Karpas-422 (cell line): Measurements from ENCODE around the gene KCNK6. TPM values are rescaled to one million over a fixed set of nuclear protein-coding genes. Genes with fewer than 3 reads are reported as not detected.

Experiments
- DNase-seq: peaks from one replicate; pipeline ENCODE4 v3.0.0-alpha.2; 2015
- H2AFZ ChIP-seq: fragments of 200-600 bp; sonication (generic); 2 replicates; pipeline ENCODE4 v1.6.1; 2014; ENCODE audit warnings: antibody characterized with exemption, low read length, mixed read lengths
- H3K27ac ChIP-seq: fragments of 200-600 bp; sonication (generic); 2 replicates; pipeline ENCODE4 v1.5.1; 2014; ENCODE audit warnings: mild to moderate bottlenecking, low read length, moderate library complexity
- H3K27me3 ChIP-seq: fragments of 200-600 bp; sonication (generic); 2 replicates; pipeline ENCODE4 v1.6.1; 2014; ENCODE audit warnings: low read length, mixed read lengths
- H3K36me3 ChIP-seq: fragments of 200-600 bp; sonication (generic); 2 replicates; pipeline ENCODE4 v1.6.1; 2014; ENCODE audit warnings: low read length, mixed read lengths; ENCODE audit not compliant: insufficient read depth
- H3K4me1 ChIP-seq: fragments of 200-600 bp; sonication (generic); 2 replicates; pipeline ENCODE4 v1.6.1; 2014; ENCODE audit warnings: mild to moderate bottlenecking, low read length, mixed read lengths
- H3K4me2 ChIP-seq: fragments of 200-600 bp; sonication (generic); 2 replicates; pipeline ENCODE4 v1.6.1; 2014; ENCODE audit warnings: low read length, low read depth, mild to moderate bottlenecking; ENCODE audit not compliant: poor library complexity, severe bottlenecking
- H3K4me3 ChIP-seq: fragments of 200-600 bp; sonication (generic); 2 replicates; pipeline ENCODE4 v1.5.1; 2014; ENCODE audit warnings: mild to moderate bottlenecking, antibody characterized with exemption, low read length, mixed read lengths
- H3K79me2 ChIP-seq: fragments of 200-600 bp; sonication (generic); 2 replicates; pipeline ENCODE4 v1.6.1; 2014; ENCODE audit warnings: mild to moderate bottlenecking, low read length, mixed read lengths
- H3K9ac ChIP-seq: fragments of 200-600 bp; sonication (generic); 2 replicates; pipeline ENCODE4 v1.6.0; 2014; ENCODE audit warnings: low read length
- H3K9me2 ChIP-seq: fragments of 200-600 bp; sonication (generic), shearing (Covaris generic); replicated peaks from 2 replicates; pipeline ENCODE4 v1.6.0; 2014; ENCODE audit warnings: mild to moderate bottlenecking, low read length, moderate library complexity; ENCODE audit not compliant: insufficient read depth
- H3K9me3 ChIP-seq: fragments of 300-700, 200-600 bp; sonication (generic); 2 replicates; pipeline ENCODE4 v1.6.1; 2014; ENCODE audit warnings: low read length, mixed read lengths
- H4K20me1 ChIP-seq: fragments of 200-600 bp; sonication (generic); 2 replicates; pipeline ENCODE4 v1.6.1; 2014; ENCODE audit warnings: mild to moderate bottlenecking, antibody characterized with exemption, low read length, low read depth; ENCODE audit not compliant: insufficient read depth
- total RNA-seq: library from RNA; depleted of rRNA; stranded (reverse); fragments of >200 nt; shearing (Covaris generic); gene quantifications from 2 replicates; pipeline ENCODE4 v1.2.3, GENCODE V29; 2014; ENCODE audit warnings: low replicate concordance; rRNA removed

Gene KCNK6
- not detected in 2 replicates for total RNA-seq

DNA sequence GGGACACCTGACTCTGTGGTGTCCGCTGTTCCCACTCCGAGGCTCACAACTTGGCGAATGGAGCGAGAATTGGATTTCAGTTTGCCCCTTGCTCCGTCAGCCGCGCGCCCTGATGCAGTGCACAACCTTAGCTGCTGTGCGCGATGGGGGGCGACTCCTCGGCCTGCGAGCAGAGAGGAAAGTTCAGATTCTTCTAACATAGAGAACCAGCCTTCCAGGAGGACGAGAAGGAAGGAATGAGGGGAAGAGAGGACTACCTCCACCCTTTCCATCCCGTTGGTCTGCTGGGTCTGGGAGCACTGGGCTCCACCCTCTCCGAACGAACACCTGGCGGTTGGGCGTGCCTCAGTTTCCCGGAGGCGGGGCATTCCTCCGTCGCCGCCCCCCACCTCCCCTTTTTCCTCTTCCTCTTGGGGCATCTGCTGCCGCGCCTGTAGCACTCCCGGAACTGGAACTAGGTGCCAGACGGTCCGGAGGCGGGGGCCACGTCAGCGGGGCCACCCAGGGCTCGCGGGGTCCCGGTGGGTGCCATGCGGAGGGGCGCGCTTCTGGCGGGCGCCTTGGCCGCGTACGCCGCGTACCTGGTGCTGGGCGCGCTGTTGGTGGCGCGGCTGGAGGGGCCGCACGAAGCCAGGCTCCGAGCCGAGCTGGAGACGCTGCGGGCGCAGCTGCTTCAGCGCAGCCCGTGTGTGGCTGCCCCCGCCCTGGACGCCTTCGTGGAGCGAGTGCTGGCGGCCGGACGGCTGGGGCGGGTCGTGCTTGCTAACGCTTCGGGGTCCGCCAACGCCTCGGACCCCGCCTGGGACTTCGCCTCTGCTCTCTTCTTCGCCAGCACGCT lies at the start of gene KCNK6:
KCNK6 (plus strand) TSS at position 425 of the 838 bp plus-strand sequence; CDS start at position 531, 106 bp downstream.
- Histone ChIP-seq H3K4me3 (no peak within 1 kb of the TSS), H3K9me2 (no peaks in the 10 kb centered on the region), H3K4me1 (peaks cover 18% of the 10 kb centered on the region), H3K36me3 (no peaks in the 10 kb centered on the region), H3K4me2 (peak within 1 kb of the TSS; percentile 41), H3K9me3 (no peaks in the 10 kb centered on the region), H3K27me3 (no peaks in the 10 kb centered on the region), H2AFZ (no peak within 1 kb of the TSS), H3K9ac (no peak within 1 kb of the TSS), H4K20me1 (no peaks in the 10 kb centered on the region), H3K27ac (no peak within 1 kb of the TSS), H3K79me2 (peaks cover 10% of the 10 kb centered on the region)
- DNase-seq: no peak

- Histone ChIP-seq H3K27ac (no peak overlapping the region), H3K9me2 (no peaks in the 10 kb centered on the region), H3K27me3 (no peaks in the 10 kb centered on the region), H4K20me1 (no peaks in the 10 kb centered on the region), H3K4me1 (no peaks in the 10 kb centered on the region), H3K9me3 (no peaks in the 10 kb centered on the region), H3K79me2 (no peaks in the 10 kb centered on the region), H2AFZ (no peak overlapping the region), H3K36me3 (no peaks in the 10 kb centered on the region), H3K4me3 (no peak overlapping the region), H3K4me2 (no peak overlapping the region), H3K9ac (no peak overlapping the region)
- no peak for DNase-seq
Measured at GRCh38 chr19:38270587-38271167, 49.0 kb upstream of the KCNK6 start.

- H3K27ac ChIP-seq: no peak overlapping the region
- no peaks in the 10 kb centered on the region for H3K36me3 ChIP-seq
- no peak overlapping the region for H3K9ac ChIP-seq
- H4K20me1 ChIP-seq: no peaks in the 10 kb centered on the region
- no peaks in the 10 kb centered on the region for H3K79me2 ChIP-seq
- H3K9me2 ChIP-seq: no peaks in the 10 kb centered on the region
- no peaks in the 10 kb centered on the region for H3K9me3 ChIP-seq
- DNase-seq: no peak
- H3K27me3 ChIP-seq: no peaks in the 10 kb centered on the region
- H3K4me3 ChIP-seq: no peak overlapping the region
- no peaks in the 10 kb centered on the region for H3K4me1 ChIP-seq
- H2AFZ ChIP-seq: no peak overlapping the region
- no peak overlapping the region for H3K4me2 ChIP-seq
Measured at GRCh38 chr19:38273499-38273898, 46.1 kb upstream of the KCNK6 start.

GRCh38 chr19:38274739-38275138 lies 44.9 kb upstream of the KCNK6 start:
- Histone ChIP-seq H3K9me3 (no peaks in the 10 kb centered on the region), H2AFZ (no peak overlapping the region), H3K36me3 (no peaks in the 10 kb centered on the region), H3K9me2 (no peaks in the 10 kb centered on the region), H3K4me3 (no peak overlapping the region), H3K27ac (no peak overlapping the region), H3K9ac (no peak overlapping the region), H4K20me1 (no peaks in the 10 kb centered on the region), H3K27me3 (no peaks in the 10 kb centered on the region), H3K4me1 (no peaks in the 10 kb centered on the region), H3K4me2 (no peak overlapping the region), H3K79me2 (no peaks in the 10 kb centered on the region)
- DNase-seq: no peak

DNA sequence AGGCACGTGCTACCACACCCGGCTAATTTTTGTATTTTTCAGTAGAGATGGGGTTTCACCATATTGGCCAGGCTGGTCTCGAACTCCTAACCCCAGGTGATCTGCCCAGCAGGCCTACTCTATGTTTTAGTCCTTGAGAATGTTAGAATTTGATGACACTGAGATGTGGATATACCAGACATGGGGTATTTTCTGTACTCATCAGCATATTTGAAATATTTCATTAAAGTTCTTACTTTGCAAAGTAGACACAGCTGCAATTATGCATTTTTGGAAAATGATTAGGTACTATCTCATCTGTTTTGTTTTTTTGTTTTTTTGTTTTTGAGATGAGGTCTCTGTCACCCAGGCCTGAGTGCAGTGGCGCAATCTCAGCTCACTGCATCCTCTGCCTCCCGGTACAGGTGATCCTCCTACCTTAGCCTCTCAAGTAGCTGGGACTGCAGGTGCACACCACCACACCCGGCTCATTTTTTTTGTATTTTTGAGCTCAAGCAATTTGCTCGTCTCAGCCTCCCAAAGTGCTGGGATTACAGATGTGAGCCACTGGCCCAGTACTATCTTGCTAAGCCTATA lies 42.6 kb upstream of the KCNK6 start:
- Histone ChIP-seq H3K9me3 (no peaks in the 10 kb centered on the region), H3K79me2 (no peaks in the 10 kb centered on the region), H3K27ac (no peak overlapping the region), H3K4me1 (no peaks in the 10 kb centered on the region), H3K27me3 (no peaks in the 10 kb centered on the region), H3K9me2 (no peaks in the 10 kb centered on the region), H4K20me1 (no peaks in the 10 kb centered on the region), H3K9ac (no peak overlapping the region), H3K4me3 (no peak overlapping the region), H3K36me3 (no peaks in the 10 kb centered on the region), H3K4me2 (no peak overlapping the region), H2AFZ (no peak overlapping the region)
- DNase-seq: no peak

- no peak overlapping the region for H3K9ac ChIP-seq
- H3K79me2 ChIP-seq: no peaks in the 10 kb centered on the region
- H3K4me2 ChIP-seq: no peak overlapping the region
- no peaks in the 10 kb centered on the region for H4K20me1 ChIP-seq
- no peak overlapping the region for H3K27ac ChIP-seq
- H3K9me3 ChIP-seq: no peaks in the 10 kb centered on the region
- H3K27me3 ChIP-seq: no peaks in the 10 kb centered on the region
- H3K4me1 ChIP-seq: no peaks in the 10 kb centered on the region
- H3K4me3 ChIP-seq: no peak overlapping the region
- H3K9me2 ChIP-seq: no peaks in the 10 kb centered on the region
- no peaks in the 10 kb centered on the region for H3K36me3 ChIP-seq
- no peak overlapping the region for H2AFZ ChIP-seq
- DNase-seq: no peak
Measured at GRCh38 chr19:38277549-38277948, 42.1 kb upstream of the KCNK6 start.

- no peaks in the 10 kb centered on the region for H3K27me3 ChIP-seq
- H2AFZ ChIP-seq: no peak overlapping the region
- H3K27ac ChIP-seq: no peak overlapping the region
- no peaks in the 10 kb centered on the region for H3K79me2 ChIP-seq
- no peaks in the 10 kb centered on the region for H3K4me1 ChIP-seq
- no peak overlapping the region for H3K9ac ChIP-seq
- H3K36me3 ChIP-seq: no peaks in the 10 kb centered on the region
- H3K9me3 ChIP-seq: no peaks in the 10 kb centered on the region
- no peak for DNase-seq
- no peak overlapping the region for H3K4me3 ChIP-seq
- no peaks in the 10 kb centered on the region for H3K9me2 ChIP-seq
- H4K20me1 ChIP-seq: no peaks in the 10 kb centered on the region
- no peak overlapping the region for H3K4me2 ChIP-seq
Measured at GRCh38 chr19:38277969-38278680, 41.5 kb upstream of the KCNK6 start.

DNA sequence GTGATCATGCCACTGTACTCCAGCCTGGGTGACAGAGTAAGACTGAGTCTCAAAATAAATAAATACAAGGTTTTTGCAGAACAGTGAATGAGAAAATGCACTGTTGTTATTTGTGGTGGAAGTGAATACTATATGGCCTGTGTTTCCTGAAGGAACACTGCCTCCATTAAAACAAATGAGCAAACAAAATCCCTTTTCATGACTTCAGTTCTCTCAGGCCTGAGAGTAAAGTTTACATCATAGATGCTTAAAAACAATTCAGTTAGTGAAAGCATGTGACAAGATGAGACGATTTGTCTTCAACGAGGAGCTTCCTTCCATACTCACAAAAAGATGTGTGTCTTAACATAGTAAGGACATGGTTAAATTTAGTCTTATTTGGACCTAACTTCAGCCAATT lies 40.9 kb upstream of the KCNK6 start:
- Histone ChIP-seq H3K4me1 (no peaks in the 10 kb centered on the region), H4K20me1 (no peaks in the 10 kb centered on the region), H3K27ac (no peak overlapping the region), H2AFZ (no peak overlapping the region), H3K9me2 (no peaks in the 10 kb centered on the region), H3K27me3 (no peaks in the 10 kb centered on the region), H3K4me2 (no peak overlapping the region), H3K79me2 (no peaks in the 10 kb centered on the region), H3K9me3 (no peaks in the 10 kb centered on the region), H3K4me3 (no peak overlapping the region), H3K36me3 (no peaks in the 10 kb centered on the region), H3K9ac (no peak overlapping the region)
- DNase-seq: no peak
